ENCODE measurements around the gene LPIN2.

GRCh38 chr18:2997429-2997828, 15.5 kb downstream of the LPIN2 start:
- TF ChIP-seq, protein P1, sequence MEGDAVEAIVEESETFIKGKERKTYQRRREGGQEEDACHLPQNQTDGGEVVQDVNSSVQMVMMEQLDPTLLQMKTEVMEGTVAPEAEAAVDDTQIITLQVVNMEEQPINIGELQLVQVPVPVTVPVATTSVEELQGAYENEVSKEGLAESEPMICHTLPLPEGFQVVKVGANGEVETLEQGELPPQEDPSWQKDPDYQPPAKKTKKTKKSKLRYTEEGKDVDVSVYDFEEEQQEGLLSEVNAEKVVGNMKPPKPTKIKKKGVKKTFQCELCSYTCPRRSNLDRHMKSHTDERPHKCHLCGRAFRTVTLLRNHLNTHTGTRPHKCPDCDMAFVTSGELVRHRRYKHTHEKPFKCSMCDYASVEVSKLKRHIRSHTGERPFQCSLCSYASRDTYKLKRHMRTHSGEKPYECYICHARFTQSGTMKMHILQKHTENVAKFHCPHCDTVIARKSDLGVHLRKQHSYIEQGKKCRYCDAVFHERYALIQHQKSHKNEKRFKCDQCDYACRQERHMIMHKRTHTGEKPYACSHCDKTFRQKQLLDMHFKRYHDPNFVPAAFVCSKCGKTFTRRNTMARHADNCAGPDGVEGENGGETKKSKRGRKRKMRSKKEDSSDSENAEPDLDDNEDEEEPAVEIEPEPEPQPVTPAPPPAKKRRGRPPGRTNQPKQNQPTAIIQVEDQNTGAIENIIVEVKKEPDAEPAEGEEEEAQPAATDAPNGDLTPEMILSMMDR (IDR thresholded peaks at IDR 0.05): no peak
- TF ChIP-seq EP300 (IDR thresholded peaks at IDR 0.05) (no peak), POLR2AphosphoS5 (IDR thresholded peaks at IDR 0.05) (no peak), POLR2A (IDR thresholded peaks at IDR 0.05) (no peak)

All from gastroesophageal sphincter (tissue), 3 donors.